Limb (tissue), 2 donors: ENCODE measurements around the gene F7.
A peak's percentile ranks its signal among the peaks of the same experiment; 100 is the strongest.

Experiments used
- DNase-seq, 2 donors: peaks; one replicate each; pipeline ENCODE4 v3.0.0-alpha.2; 2016; ENCODE audit errors: extremely low spot score in 2 of 2

The F7 gene

DNA sequence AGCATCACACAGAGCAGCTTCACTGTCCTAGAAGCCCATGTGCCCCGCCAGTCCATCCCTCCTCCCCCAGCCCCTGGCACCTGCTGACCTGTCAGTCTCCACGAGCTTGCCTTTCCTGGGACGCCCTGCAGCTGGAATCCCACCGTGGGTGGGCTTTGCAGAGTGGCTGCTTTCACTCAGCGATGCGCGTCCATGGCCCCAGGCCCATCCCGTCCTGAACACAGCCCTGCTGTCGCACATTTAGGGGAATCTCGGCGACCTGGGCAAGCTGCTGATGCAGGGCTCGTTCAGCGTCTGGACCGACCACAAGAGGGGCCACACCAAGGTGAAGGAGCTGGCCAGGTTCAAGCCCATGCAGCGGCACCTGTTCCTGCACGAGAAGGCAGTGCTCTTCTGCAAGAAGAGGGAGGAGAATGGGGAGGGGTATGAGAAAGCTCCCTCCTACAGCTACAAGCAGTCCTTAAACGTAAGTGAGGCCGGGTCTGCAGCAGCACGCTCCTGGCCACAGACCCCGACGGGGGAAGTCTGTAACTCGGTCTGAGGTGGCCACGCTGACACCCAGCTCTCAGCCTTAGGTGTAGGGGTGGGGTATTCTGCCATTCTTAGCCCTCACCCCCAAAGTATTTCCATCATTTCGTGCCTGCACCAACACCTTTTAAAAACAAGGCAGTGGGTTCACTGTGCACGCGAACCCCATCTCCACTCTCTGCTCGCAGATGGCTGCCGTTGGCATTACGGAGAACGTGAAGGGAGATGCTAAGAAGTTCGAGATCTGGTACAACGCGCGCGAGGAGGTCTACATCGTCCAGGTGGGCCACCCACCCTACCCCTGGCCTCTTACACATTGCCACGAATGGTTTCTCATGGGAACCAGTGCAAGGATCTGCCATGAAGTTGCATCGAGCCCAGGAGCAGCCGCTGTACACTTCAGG, 18.3 kb upstream of the F7 start:
- no peak for DNase-seq

- no peak for DNase-seq
Observed at GRCh38 chr13:113087923-113088690, 17.5 kb upstream of the F7 start.

GRCh38 chr13:113088691-113089020, 16.9 kb upstream of the F7 start:
- DNase-seq, result no peak

GRCh38 chr13:113089693-113090414, 15.7 kb upstream of the F7 start:
- no peak for DNase-seq

GRCh38 chr13:113090415-113090770, 15.2 kb upstream of the F7 start:
- DNase-seq, result no peak

GRCh38 chr13:113090806-113091205, 14.8 kb upstream of the F7 start:
- no peak for DNase-seq

DNA sequence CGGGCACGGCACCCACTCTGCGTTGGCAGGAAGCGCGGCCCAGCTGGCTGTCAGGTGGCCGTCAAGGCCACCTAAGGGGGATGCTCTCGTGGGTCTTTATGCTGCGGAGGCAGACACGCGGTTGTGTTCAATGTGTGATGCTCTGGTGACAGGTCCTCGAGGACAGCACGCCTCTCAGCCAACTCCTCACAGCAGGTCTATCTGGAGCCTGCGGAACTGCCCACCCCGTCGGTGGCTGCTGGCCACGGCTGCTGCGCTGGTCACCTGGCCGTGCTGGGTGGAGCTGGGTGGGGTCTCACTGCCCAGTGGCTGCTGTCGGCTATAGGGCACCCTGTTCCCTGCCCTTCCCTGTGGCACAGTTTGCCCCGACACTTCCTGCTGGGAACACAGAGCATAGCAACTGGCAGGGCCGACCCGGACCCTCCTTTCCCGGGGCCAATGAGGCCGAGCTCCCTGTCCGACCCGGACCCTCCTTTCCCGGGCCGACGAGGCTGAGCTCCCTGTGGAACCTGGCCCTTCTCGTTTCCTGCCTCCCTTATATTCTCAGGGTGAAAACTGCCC, 14.3 kb upstream of the F7 start:
- DNase-seq, result no peak

DNA sequence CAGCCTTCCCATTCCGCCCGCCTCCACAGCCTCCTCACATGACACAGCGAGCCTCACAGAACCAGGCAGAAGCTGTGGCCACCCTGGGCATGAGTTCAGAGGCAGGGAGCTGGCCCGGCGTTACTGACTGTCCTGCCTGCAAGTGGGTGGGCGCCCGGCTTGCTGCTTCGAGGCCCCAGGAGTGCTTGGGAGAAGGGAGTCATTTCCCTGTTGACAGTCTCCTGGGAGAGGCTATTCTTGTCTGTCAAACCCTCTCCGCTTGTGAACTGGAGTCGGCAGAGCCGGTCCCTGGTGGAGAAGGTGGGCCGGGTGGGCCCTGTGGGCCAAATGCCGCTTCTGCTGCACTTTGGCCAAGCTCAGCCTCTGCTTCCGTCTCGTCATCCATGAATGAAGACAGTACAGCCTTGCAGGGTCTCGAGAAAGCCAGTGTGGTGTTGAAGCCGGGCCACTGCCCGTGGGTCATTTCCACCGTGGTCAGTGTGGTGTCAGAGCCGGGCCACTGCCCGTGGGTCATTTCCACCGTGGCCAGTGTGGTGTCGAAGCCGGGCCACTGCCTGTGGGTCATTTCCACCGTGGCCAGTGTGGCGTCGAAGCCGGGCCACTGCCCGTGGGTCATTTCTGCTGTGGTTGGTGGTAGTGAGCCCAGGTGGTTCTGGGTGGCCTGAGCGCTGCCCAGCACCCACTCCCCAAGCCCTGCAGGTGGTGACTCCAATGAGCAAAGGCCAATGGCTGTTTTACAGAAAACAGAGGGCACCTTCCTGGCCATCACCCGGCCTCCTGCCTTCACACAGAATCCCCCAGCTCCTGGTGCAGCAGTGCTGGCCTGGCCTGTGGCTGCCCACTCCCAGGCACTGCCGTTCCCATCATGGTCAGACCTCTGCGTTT, 13.5 kb upstream of the F7 start:
- no peak for DNase-seq

DNA sequence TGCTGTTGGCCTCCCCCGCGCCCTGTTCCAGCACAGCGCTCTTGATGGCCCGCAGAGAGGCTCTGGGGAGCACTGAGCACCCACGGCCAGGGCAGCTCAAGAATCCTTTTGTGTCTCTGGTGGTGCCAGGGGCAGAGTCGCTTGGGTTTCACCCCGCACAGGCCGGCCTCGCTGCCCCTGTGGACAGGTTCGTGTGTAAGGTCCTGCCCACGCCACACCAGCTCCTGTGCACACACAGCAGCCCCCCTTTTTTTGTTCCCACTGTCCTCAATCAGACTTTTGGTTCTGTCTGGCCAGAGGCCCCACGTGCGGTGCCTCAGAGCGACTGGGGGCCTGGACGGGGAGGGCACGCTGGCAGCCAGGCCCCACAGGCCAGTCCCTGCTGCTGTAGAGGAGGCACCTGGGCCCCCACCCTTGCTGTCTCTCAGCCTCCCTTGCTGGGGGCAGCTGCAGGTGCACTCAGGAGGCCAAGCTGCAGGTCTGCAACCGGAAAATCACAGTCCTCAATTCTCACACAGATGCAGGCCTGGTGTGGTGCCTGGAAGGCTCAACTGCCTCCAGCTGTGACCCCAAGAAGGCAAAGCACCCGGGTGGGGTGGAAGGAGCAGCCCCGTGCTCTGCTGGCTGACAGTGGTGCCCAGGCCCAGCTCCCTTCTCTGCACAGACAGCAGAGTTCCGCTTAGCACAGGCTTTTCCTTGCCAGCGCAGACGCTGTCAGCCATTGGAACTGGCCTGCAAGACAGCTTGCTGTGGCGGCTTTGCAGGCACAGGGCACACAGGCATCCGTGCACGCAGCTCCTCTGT, 12.6 kb upstream of the F7 start:
- DNase-seq, result no peak

DNA sequence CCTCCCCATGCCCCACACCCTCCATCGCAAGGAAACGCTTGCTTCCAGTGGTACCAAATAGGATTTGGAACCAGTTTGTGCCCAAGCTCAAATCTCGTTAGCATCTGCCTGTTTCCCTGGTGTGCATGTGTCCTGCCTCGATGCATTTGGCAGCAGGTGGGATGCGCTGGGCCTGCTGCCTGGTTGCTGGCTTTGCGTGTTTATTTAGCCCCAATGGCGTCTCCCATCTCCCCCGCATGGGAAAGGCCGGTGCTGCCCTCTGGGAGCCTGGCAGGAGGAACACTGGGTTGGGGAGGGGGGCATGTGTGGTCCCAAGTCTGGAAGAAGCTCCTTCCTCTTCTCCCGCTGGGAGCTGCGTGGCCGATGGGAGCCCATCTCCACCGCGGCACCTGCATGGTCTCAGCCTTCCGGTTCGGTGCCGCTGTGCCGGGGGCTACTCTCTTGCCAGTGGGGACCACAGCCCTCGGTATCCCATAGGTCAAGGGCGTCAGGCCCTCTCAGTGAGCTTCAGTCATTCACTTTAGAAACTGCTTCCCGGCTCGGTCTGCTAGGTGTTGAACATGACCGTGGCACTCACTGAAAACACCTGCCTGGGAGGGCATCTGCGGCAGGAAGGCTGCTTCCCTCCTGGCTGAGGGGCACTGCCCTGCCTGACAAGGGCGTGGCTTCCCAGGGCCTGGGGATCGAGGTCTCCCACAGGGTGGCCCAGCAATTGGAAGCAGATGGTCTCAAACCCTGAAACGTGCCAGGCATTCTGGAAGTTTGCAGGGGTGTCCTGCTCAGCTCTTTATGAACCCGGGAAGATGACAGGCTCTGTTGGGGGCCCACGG, 11.8 kb upstream of the F7 start:
- DNase-seq, result no peak

DNA sequence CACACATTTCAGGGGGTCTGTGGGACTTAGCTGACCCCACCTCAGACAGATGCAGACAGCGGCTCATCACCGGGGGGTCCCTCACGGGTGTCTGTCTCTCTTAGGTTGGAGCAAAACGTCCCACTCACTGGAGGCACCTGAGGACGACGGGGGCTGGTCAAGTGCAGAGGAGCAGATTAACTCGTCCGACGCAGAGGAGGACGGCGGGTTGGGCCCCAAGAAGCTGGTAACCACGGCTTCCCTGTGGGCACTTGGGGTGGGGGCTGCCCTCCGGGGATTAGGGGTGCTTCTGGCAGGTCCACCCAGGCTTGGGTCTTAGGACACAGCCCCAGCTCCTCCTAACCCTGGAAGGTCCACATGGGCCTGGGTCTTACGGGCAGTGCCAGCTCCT, 11.2 kb upstream of the F7 start:
- no peak for DNase-seq

GRCh38 chr13:113095146-113096051, 10.2 kb upstream of the F7 start:
- DNase-seq, result no peak

DNA sequence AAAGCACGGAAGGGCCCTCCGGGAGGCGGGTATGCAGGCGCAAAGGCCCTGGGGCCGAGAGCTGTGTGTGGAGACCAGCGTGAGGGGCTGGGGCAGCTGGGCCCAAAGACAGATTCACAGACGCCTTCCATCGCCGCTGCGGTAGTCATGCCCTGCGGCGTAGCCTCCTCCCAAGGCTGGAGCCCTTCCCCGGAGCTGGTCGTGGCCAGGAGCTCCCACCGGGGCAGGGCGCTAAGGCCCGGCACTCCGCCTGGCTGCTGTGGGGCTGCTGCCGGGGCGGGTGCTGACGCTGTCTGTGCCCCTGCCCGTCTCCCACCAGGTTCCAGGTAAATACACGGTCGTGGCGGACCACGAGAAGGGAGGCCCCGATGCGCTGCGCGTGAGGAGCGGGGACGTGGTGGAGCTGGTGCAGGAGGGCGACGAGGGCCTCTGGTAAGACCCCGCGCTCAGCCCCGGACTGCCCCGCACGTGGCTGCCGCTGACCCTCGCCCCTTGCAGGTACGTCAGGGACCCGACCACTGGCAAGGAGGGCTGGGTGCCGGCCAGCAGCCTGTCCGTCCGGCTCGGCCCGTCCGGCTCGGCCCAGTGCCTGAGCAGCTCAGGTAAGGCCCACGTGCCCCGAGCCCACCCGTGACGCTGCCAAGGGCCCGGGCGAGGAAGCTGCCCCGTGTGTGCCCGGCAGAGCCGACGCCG, 9.4 kb upstream of the F7 start:
- DNase-seq, result no peak

DNA sequence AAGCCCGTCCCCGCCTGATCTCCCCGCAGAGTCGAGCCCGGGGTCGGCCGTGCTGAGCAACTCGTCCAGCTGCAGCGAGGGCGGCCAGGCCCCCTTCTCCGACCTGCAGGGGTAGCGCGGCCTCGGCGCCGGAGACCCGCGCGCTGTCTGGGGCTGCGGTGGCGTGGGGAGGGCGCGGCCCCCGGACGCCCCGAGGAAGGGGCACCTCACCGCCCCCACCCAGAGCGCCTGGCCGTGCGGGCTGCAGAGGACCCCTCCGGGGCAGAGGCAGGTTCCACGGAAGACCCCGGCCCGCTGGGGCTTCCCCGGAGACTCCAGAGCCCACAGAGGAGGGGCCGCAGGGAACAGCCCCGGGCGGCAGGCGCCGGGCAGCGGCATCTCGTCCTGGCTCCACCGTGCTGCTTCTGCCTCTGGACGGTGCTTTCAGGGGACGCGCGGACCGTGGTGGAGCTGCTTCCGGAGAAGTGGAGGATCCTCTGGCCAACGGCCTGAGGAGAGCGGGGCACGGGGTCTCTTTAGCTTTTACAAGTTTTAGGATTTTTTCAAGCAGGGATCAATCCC, 8.8 kb upstream of the F7 start:
- no peak for DNase-seq

GRCh38 chr13:113097651-113098050, 7.9 kb upstream of the F7 start:
- no peak for DNase-seq

DNA sequence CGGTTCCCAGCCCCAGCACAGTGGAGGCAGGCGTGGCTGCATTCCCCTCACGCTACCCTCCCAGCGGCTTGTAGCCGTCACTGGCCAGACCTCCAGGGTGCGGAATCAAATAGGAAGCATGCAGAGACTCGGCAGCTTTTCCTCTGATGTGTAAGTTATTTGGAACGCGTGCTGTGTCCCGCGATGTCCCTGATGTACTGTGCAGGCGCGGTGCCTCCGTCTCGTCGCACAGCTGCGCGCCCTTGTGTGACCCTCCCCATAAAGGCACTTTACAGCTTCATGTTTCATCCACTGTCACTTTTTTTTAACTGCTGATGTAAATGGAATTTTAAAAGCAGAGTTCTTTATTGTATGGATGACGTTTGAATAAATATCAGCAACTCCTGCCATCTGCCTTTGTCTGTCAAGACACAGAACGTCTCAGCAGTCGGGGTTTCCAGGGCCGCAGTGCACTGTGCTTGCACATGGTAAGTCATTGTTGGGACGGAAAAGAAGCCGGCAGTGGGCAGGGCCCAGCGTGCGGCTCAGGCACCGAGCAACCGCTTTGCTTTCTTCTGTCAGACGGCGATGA, 7.3 kb upstream of the F7 start:
- peak; percentile 64 to 80 for DNase-seq

DNA sequence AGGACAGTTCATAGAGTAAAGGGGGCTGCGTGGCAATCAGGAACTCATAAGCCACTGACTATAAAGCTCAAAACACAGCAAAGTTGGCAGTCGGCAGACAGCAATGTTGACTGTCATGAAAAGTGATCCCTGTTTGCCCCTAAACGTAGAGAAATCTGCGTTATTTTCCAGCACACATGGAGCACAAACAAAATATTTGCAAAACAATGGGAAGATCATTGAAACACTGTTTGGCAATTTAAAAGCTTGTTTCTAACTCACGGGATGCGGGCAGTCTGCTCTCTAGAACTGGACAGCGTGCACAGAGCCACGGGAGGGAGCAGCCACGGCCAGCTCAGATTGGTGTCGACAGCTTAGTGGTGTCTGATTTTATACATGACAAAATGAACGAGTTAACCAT, 6.4 kb upstream of the F7 start:
- DNase-seq, result no peak
